Measurements from ENCODE around the gene MYRF.

Gene MYRF

GRCh38 chr11:61718621-61719302 lies 33.7 kb upstream of the MYRF start:
- DNase-seq (ENCODE audit: low spot score), result peak; percentile 94

GRCh38 chr11:61719978-61720377 lies 32.5 kb upstream of the MYRF start:
- no peak for DNase-seq (ENCODE audit: low spot score)

GRCh38 chr11:61720597-61720996 lies 31.8 kb upstream of the MYRF start:
- no peak for DNase-seq (ENCODE audit: low spot score)

- DNase-seq (ENCODE audit: low spot score), result no peak
These were observed 28.0 kb upstream of the MYRF start for GRCh38 chr11:61724437-61724836.

GRCh38 chr11:61725781-61726231 lies 26.6 kb upstream of the MYRF start:
- DNase-seq (ENCODE audit: low spot score), result peak; percentile 40

- DNase-seq (ENCODE audit: low spot score), result no peak
These were observed 25.7 kb upstream of the MYRF start for GRCh38 chr11:61726775-61727174.

- no peak for DNase-seq (ENCODE audit: low spot score)
These were observed 25.0 kb upstream of the MYRF start for GRCh38 chr11:61727401-61727811.

GRCh38 chr11:61728066-61728939 lies 24.1 kb upstream of the MYRF start:
- no peak for DNase-seq (ENCODE audit: low spot score)

GRCh38 chr11:61728940-61729219 lies 23.6 kb upstream of the MYRF start:
- DNase-seq (ENCODE audit: low spot score), result peak; percentile 87

- DNase-seq (ENCODE audit: low spot score), result no peak
These were observed 22.0 kb upstream of the MYRF start for GRCh38 chr11:61730240-61730994.

GRCh38 chr11:61731211-61731951 lies 21.1 kb upstream of the MYRF start:
- DNase-seq (ENCODE audit: low spot score), result no peak

GRCh38 chr11:61731952-61732675 lies 20.3 kb upstream of the MYRF start:
- DNase-seq (ENCODE audit: low spot score), result no peak

GRCh38 chr11:61732705-61733104 lies 19.7 kb upstream of the MYRF start:
- DNase-seq (ENCODE audit: low spot score), result peak; percentile 50

- peak; percentile 98 for DNase-seq (ENCODE audit: low spot score)
These were observed 19.1 kb upstream of the MYRF start for GRCh38 chr11:61733120-61733978.

GRCh38 chr11:61734767-61735166 lies 17.7 kb upstream of the MYRF start:
- no peak for DNase-seq (ENCODE audit: low spot score)

GRCh38 chr11:61735391-61735790 lies 17.0 kb upstream of the MYRF start:
- DNase-seq (ENCODE audit: low spot score), result no peak

GRCh38 chr11:61736310-61736709 lies 16.1 kb upstream of the MYRF start:
- DNase-seq (ENCODE audit: low spot score), result no peak

- DNase-seq (ENCODE audit: low spot score), result no peak
These were observed 15.3 kb upstream of the MYRF start for GRCh38 chr11:61737131-61737530.

- DNase-seq (ENCODE audit: low spot score), result no peak
These were observed 14.6 kb upstream of the MYRF start for GRCh38 chr11:61737636-61738386.

GRCh38 chr11:61738776-61739175 lies 13.7 kb upstream of the MYRF start:
- no peak for DNase-seq (ENCODE audit: low spot score)
